HG02884 (cell line): ENCODE data around the gene ITGA8.
"Not testable (repeated sequence)": the region's sequence is repeated elsewhere in the genome, so short reads cannot be mapped to it uniquely, and the experiment has no call there.

Experiments used
- ATAC-seq: cut with Tn5 transposase; IDR thresholded peaks from one replicate; pipeline ENCODE4 v1.9.1; 2021; ENCODE audit warnings: mild to moderate bottlenecking, moderate library complexity; ENCODE audit not compliant: unreplicated experiment

Gene ITGA8

DNA sequence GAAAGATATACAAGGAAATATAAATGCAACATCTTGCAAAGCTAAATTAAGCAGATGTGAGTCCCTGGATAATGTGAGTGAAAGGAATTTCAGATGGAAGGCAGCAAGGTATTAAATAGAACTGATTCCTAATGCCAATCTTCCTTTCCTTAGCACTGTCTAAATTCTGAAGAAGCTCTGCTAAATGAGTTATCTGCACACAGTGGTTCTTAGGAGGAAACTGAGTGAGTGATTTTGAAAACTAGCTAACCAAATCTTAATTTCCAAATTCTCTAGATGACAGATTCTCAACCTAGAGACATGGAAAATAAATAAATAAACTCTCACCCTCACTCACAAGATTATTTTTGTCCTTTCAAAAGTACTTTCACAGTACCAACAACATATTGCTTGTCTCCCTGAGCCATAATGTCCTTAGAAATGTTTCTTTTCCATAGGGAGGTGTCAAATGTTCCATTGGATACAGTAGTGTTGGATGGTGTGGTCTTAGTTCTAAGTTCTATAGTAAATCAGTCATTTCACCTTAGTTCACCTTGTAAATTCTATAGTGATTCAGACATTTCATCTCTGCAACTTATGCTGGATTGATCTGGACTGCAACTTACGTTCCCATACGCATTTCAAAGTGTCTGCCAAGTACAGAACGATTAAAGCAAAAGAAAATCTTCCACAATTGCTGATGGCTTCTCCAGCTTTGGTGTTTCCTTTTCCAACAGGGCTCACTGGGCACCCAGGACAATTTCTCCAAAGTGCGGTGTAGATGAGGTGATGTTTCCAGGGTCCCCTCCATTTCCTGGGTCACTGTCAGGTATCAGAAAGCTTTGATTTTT, 203.3 kb downstream of the ITGA8 start:
- no peak for ATAC-seq

GRCh38 chr10:15515202-15515601, 204.5 kb downstream of the ITGA8 start:
- no peak for ATAC-seq

DNA sequence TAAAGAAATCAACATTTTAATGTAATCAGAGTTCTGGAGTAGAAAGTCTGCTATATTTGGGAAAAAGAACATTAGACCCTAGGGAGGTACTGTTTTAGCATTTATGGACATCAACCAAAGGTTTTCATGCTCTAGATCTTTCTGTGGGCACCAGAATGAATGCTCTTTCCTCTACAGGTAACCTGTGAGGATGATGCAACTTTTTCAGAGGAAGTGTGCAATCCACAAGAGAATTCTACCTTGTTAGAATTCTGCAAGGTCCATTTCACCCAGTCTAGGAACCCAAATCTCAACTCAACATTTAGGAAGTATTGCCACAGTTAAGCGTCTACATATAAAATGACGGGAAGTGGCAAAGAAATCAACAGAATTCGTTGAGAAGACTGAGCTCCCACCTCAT, 208.8 kb downstream of the ITGA8 start:
- ATAC-seq, result no peak

GRCh38 chr10:15505329-15505728, 214.4 kb downstream of the ITGA8 start:
- ATAC-seq, result no peak

- no peak for ATAC-seq
Measured at GRCh38 chr10:15504101-15504840, 215.5 kb downstream of the ITGA8 start.

- ATAC-seq, result no peak
Measured at GRCh38 chr10:15494850-15495506, 224.7 kb downstream of the ITGA8 start.

- no peak for ATAC-seq
Measured at GRCh38 chr10:15491856-15492642, 227.7 kb downstream of the ITGA8 start.

- no peak for ATAC-seq
Measured at GRCh38 chr10:15489431-15489830, 230.3 kb downstream of the ITGA8 start.

GRCh38 chr10:15487376-15487775, 232.3 kb downstream of the ITGA8 start:
- ATAC-seq, result no peak

DNA sequence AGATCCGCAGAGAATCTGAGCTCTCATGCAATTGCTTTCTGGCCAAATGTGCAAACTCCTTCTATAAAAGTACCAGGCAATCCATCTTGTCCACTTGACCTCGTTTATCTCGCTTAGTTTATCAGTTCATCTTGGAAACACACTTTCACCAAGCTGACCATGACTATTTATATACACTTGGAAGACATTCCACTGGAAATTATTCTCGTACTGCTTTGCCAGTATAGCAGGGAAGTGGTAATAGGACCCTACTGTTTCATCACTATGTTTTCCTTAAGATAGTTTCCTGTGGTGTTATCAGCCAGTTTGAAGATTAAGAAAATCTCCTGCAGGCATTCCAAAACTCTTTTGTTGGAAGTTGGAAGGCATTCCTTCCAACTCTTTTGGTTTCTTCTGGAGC, 233.3 kb downstream of the ITGA8 start:
- no peak for ATAC-seq

DNA sequence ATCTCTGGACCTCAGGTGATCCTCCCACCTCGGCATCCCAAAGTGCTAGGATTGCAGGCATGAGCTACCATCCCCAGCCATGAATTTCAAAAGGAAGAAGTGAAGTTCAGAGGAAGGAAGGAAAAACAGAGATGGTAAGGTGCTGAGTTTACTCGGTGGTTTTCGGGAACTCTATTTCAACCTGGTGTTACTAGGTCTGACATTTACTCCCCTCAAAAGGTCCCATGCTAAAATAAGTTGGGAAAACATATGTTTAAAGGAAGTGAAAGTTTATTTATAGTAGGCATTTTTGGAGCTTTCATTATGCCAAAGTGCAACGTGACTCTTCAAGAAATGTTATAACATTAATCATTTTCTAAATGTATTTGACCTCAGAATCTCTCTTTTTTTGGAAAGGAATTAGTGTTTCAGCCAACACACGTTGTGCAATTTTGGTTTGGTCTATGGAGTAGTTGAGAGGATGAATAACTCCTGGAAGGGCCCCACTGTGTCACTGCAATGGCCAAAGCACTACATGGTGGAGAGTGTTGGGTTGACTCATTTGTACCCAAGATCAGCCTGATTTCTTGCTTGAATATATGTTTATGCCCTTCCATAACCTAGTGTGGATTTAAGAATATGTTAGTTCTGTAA, 233.9 kb downstream of the ITGA8 start:
- no peak for ATAC-seq

DNA sequence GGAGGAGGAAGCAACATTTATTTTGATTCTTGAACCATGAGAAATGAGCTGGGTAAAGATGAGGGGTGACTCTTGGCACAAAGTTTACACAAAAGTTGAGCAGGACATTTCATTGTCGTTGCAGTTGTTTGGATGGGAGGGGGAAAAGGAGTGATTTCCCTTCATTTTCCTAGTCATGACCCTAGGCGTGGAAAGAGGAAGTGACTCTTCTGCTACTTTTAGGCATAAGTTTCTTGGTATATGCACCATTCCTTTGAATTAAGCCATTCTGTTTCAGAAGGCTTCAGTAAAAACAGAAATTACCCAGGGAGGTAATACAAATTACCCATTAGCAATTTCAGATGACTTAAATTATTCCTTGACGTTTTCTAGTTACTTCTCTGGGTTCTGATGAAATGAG, 234.7 kb downstream of the ITGA8 start:
- ATAC-seq, result no peak

DNA sequence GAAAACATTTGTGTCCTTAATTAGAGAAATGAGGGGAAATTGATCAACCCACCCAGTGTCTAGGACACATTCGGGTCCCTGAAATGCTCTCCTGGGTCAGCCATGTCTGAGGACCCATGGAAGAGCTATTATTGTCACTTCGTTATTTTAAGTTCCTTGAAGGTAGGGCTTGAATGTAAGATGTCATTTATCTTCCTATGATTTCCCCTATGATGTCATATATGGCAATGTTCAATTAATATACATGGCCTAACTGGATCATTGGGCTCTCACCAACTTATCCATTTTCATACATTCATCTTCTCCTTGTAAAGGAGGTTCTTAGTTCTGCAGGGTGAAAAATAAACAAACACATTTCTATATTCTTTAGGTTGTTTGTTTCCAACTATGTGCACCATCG, 235.6 kb downstream of the ITGA8 start:
- no peak for ATAC-seq

GRCh38 chr10:15483215-15484075, 236.3 kb downstream of the ITGA8 start:
- no peak for ATAC-seq

- ATAC-seq, result no peak
Measured at GRCh38 chr10:15482156-15482555, 237.6 kb downstream of the ITGA8 start.

DNA sequence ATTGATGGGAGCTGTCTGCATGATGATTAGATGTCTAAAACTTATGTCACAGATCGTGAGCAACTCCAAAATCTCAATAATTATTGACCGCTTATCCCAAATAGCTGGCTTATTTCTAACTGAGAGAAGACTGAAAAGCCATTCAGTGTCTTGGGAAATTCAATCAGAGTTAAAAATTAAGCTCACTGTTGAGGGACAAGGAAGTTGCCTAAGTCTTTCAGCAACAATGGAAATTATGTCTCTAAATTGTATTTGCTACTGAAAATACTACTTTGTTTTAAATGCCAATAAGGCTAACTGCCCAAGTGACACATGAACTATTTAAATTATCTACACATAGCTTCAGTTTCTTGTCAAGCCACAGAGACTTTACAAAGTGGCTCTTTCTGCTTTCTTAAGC, 240.8 kb downstream of the ITGA8 start:
- ATAC-seq, result no peak

DNA sequence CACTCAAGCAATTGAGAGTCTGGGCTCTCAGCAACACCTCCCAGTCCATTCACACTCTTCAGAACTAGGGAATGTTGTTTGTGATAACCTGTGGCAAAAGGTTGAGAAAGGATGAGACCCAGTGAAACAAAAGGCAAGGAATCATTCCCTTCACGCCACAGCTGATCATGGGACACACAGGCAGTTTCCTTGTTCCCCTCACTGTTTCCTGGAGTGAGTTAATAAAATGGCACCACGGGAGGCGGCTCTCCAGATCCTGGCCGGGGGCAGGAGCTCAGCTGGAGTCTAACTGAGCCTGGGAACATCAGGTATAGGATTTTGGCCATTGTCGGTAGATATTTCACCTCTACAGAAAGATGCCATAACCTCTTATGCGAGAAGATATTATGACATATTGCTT, 241.3 kb downstream of the ITGA8 start:
- ATAC-seq, result no peak

DNA sequence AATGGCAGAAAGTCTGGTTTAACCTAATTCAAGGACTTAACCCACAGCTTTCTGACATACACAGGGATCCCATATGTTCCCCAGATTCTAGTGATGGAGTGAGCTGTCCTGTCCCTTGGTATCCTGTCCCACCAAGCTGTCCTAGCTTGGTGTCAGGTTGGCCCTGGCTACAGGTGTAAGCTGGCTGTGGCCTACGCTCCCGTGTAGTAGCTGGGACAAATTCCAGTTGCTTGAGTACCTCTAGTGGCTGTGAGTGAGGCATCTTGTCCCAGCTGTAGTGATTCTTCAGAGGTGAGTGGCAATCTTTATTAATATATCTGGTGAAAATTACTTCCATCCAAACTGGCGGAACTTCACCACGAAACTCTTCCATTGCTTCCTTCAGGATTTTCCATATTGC, 243.4 kb downstream of the ITGA8 start:
- no peak for ATAC-seq

GRCh38 chr10:15475439-15475838, 244.3 kb downstream of the ITGA8 start:
- not testable (repeated sequence) for ATAC-seq

DNA sequence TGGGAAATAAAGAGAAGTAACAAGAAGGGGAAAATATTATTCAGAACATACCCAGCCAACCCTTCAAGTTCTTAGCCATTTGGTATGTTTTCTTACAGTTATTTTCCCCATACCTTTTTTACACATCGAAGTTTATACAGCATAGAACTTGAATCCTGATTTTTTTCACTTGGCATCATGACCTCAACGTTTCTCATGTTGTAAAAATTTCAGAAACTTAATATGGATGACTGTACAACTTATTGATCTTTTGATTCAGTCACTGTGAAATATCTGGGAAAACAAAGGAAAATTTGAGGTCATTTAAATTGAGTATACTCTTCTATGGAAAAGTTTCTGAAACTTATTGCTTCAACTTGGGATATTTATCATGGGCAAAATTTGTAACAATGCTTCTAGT, 245.1 kb downstream of the ITGA8 start:
- no peak for ATAC-seq
